K562 (cell line): ENCODE data around the gene MAL. TPM values are rescaled to one million over a fixed set of nuclear protein-coding genes. Genes with fewer than 3 reads are reported as not detected.

Experiments
- ATAC-seq: fragments of 200-7000 bp; cut with Tn5 transposase; 3 replicates; pipeline ENCODE4 v1.9.1; 2020; ENCODE audit warnings: moderate library complexity
- BruUV-seq: library from RNA; stranded (reverse); fragments of 400-500 nt; replicated peaks from 2 replicates; lab custom pipeline; 2021; lab: Mats Ljungman, UMichigan
- CTCF ChIA-PET: fragments of 300-600 bp; formaldehyde crosslinking; extraction: SDS; loops from one replicate; lab custom pipeline; 2021; ENCODE audit warnings: low intra/inter-chr PET ratio; lab: Yijun Ruan, JAX
- POLR2A ChIA-PET: fragments of 300-600, 350-650 bp; sonication (Branson Sonifier 250); formaldehyde crosslinking; extraction: SDS; loops from one replicate; lab custom pipeline; 2021; ENCODE audit warnings: antibody characterized with exemption, inconsistent platforms; lab: Yijun Ruan, JAX
- DNase-seq, 4 experiments: peaks; one replicate each; pipeline versions ENCODE4 v3.0.0 to v3.0.0-alpha.2; 2011 to 2018; ENCODE audit warnings: low spot score in 3 of 4, mixed read lengths in 3 of 4; ENCODE audit errors: extremely low read depth in 1 of 4
- FAIRE-seq: peaks from 2 replicates; lab custom pipeline; 2011; peaks lifted over from hg19 to GRCh38; lab: Jason Lieb, UNC
- H2AFZ ChIP-seq: 2 replicates; pipeline ENCODE4 v1.6.0; 2011; ENCODE audit warnings: low read depth, low read length, control low read depth, inconsistent platforms
- H3K27ac ChIP-seq: fragments of 200-600 bp; 3 replicates; pipeline ENCODE4 v1.8.0; 2011; ENCODE audit warnings: low read depth, mild to moderate bottlenecking, control low read depth, inconsistent platforms, low read length, moderate library complexity, mixed read lengths; ENCODE audit errors: extremely low read depth
- H3K27me3 ChIP-seq, 2 experiments: fragments of 300-600 bp in 1 of 2; 2 replicates in 1 of 2; 3 replicates in 1 of 2; pipeline versions ENCODE4 v1.6.0 to v1.8.0; 2011; ENCODE audit warnings: inconsistent platforms in 2 of 2, low read length in 2 of 2, mild to moderate bottlenecking in 1 of 2, mixed read lengths in 1 of 2, moderate library complexity in 1 of 2; ENCODE audit not compliant: control insufficient read depth in 2 of 2, insufficient read depth in 2 of 2
- H3K36me3 ChIP-seq: fragments of 300-600 bp; 3 replicates; pipeline ENCODE4 v1.8.0; 2011; ENCODE audit warnings: mild to moderate bottlenecking, low read length, inconsistent platforms; ENCODE audit not compliant: control insufficient read depth, insufficient read depth
- H3K4me1 ChIP-seq, 2 experiments: fragments of 200-600 bp in 1 of 2; replicated peaks in 1 of 2; 2 replicates in 1 of 2; 3 replicates in 1 of 2; pipeline versions ENCODE4 v1.5.1 to v1.8.0; 2011; ENCODE audit warnings: inconsistent platforms in 2 of 2, low read length in 2 of 2, mild to moderate bottlenecking in 1 of 2, mixed read lengths in 1 of 2, moderate library complexity in 1 of 2; ENCODE audit not compliant: control insufficient read depth in 2 of 2, insufficient read depth in 2 of 2
- H3K4me2 ChIP-seq: 2 replicates; pipeline ENCODE4 v1.6.1; 2011; ENCODE audit warnings: low read length, control low read depth, inconsistent platforms, mixed read lengths; ENCODE audit not compliant: insufficient read depth
- H3K4me3 ChIP-seq: fragments of 200-600 bp; sonication (generic), shearing (Covaris generic); 2 replicates; pipeline ENCODE4 v1.5.1; 2016; ENCODE audit warnings: control low read depth, inconsistent platforms
- H3K79me2 ChIP-seq: fragments of 200-600 bp; 3 replicates; pipeline ENCODE4 v1.8.0; 2011; ENCODE audit warnings: low read length, inconsistent platforms; ENCODE audit not compliant: control insufficient read depth, insufficient read depth
- H3K9ac ChIP-seq, 2 experiments: 2 replicates each; pipeline versions ENCODE4 v1.6.0 to v1.6.1; 2011; ENCODE audit warnings: low read depth in 2 of 2, low read length in 2 of 2, control low read depth in 1 of 2, inconsistent platforms in 1 of 2, mild to moderate bottlenecking in 1 of 2, mixed read lengths in 1 of 2; ENCODE audit not compliant: insufficient read depth in 1 of 2
- H3K9me1 ChIP-seq: one replicate; pipeline ENCODE4 v1.6.0; 2011; ENCODE audit warnings: inconsistent platforms, mild to moderate bottlenecking, low read length, moderate library complexity; ENCODE audit not compliant: control insufficient read depth, insufficient read depth
- H3K9me3 ChIP-seq: replicated peaks from 2 replicates; pipeline ENCODE4 v1.5.1; 2011; ENCODE audit warnings: low read depth, low read length, inconsistent platforms; ENCODE audit not compliant: control insufficient read depth, insufficient read depth
- H4K20me1 ChIP-seq: replicated peaks from 2 replicates; pipeline ENCODE4 v1.6.1; 2011; ENCODE audit warnings: low read length, inconsistent platforms, mixed read lengths; ENCODE audit not compliant: control insufficient read depth, insufficient read depth
- BACH1 ChIP-seq: fragments of 200-800 bp; sonication (Bioruptor generic); IDR thresholded peaks from 2 replicates; pipeline ENCODE4 v1.6.1; 2016; ENCODE audit warnings: missing genetic modification characterization, missing compliant biosample characterization
- CAMTA2 ChIP-seq: fragments of 250-450 bp; sonication (Bioruptor Pico); conservative IDR thresholded peaks from 2 replicates; pipeline ENCODE4 v1.5.1; 2022
- CHD1 ChIP-seq: fragments of 200-600 bp; sonication (generic); IDR thresholded peaks from one replicate; pipeline ENCODE4 v1.6.1; 2012; ENCODE audit warnings: mild to moderate bottlenecking, moderate library complexity, low read length, inconsistent platforms
- CXXC5 ChIP-seq: fragments of 250-450 bp; sonication (Bioruptor Pico); IDR thresholded peaks from 2 replicates; pipeline ENCODE4 v1.8.0; 2022; ENCODE audit warnings: inconsistent platforms, mild to moderate bottlenecking, moderate library complexity
- ERF ChIP-seq: fragments of 450-650 bp; formaldehyde crosslinking; IDR thresholded peaks from 2 replicates; pipeline ENCODE4 v1.4.0; 2020; ENCODE audit warnings: mild to moderate bottlenecking, mixed read lengths
- PTBP1 ChIP-seq: fragments of 200-400 bp; formaldehyde crosslinking; IDR thresholded peaks from 2 replicates; pipeline ENCODE4 v1.6.1; 2017; ENCODE audit warnings: low read depth, low read length
- SRF ChIP-seq, 2 experiments: fragments of 250-450, 450-650 bp in 1 of 2; sonication (Bioruptor Pico) in 1 of 2; sonication (generic) in 1 of 2; formaldehyde crosslinking; IDR thresholded peaks; 2 replicates each; pipeline versions ENCODE4 v1.5.0 to v1.5.1; 2020 to 2022; ENCODE audit warnings: mild to moderate bottlenecking in 1 of 2, missing genetic modification reagents in 1 of 2
- STAG1 ChIP-seq: sonication (generic); formaldehyde crosslinking; IDR thresholded peaks from 2 replicates; pipeline ENCODE4 v1.5.0; 2020; ENCODE audit warnings: missing genetic modification reagents, borderline replicate concordance
- ZEB2 ChIP-seq: fragments of 450-650 bp; IDR thresholded peaks from 2 replicates; pipeline ENCODE4 v1.6.1; 2016
- ZHX1 ChIP-seq: fragments of 150-350 bp; conservative IDR thresholded peaks from 2 replicates; pipeline ENCODE4 v1.6.1; 2014; ENCODE audit warnings: low read length
- ZNF311 ChIP-seq: fragments of 250-450 bp; sonication (Bioruptor Pico); IDR thresholded peaks from 2 replicates; pipeline ENCODE4 v1.4.0; 2020; ENCODE audit warnings: mild to moderate bottlenecking, moderate library complexity
- ZNF324 ChIP-seq: fragments of 250-450 bp; sonication (Bioruptor Pico); IDR thresholded peaks from 2 replicates; pipeline ENCODE4 v1.4.0; 2020; ENCODE audit warnings: mild to moderate bottlenecking
- ZNF740 ChIP-seq, 3 experiments: fragments of 200-800 bp in 1 of 3; sonication (Bioruptor generic) in 1 of 3; sonication (generic) in 1 of 3; formaldehyde crosslinking in 1 of 3; IDR thresholded peaks; 2 replicates each; pipeline versions ENCODE4 v1.6.1 to v1.8.0; 2016 to 2022; ENCODE audit warnings: mild to moderate bottlenecking in 2 of 3, missing compliant biosample characterization in 2 of 3, missing genetic modification characterization in 2 of 3, missing genetic modification reagents in 1 of 3
- ZNF79 ChIP-seq: fragments of 250-450 bp; sonication (Bioruptor Pico); IDR thresholded peaks from 2 replicates; pipeline ENCODE4 v1.4.0; 2020; ENCODE audit warnings: low read depth, mild to moderate bottlenecking, moderate library complexity
- WGBS: fragments of 100-300 bp; shearing (Covaris generic); methylation state at CpG from one replicate; pipeline ENCODE4 v1.1.6; 2016; ENCODE audit warnings: low coverage, mixed read lengths; ENCODE audit not compliant: insufficient coverage; ENCODE audit errors: missing lambda C conversion rate; 5-methylcytosine and 5-hydroxymethylcytosine counted together
- in situ Hi-C: fragments of 300-500 bp; cut with MboI; formaldehyde crosslinking; loops from 4 replicates; pipeline ENCODE4 v1.15.0; 2018; ENCODE audit warnings: inconsistent platforms, mixed read lengths
- intact Hi-C: fragments of 100-400 bp; cut with micrococcal nuclease; formaldehyde crosslinking; loops from 2 replicates; pipeline ENCODE4 v1.14.2; 2022
- polyA plus RNA-seq, 8 experiments: library from polyadenylated mRNA; depleted of rRNA in 4 of 8; stranded (reverse) in 5 of 8; unstranded in 3 of 8; fragments of >200 nt; fragmentation: Nextera tagmentation in 2 of 8; fragmentation: Illumina TruSeq in 1 of 8; extraction: Ambion mirVana in 2 of 8; extraction: Trizol in 1 of 8; gene quantifications; 2 replicates each; pipeline versions ENCODE4 v1.2.1 to v1.2.3, GENCODE V29; 2011 to 2014; ENCODE audit warnings: inconsistent platforms in 1 of 8, missing spikeins in 1 of 8
- total RNA-seq, 7 experiments: library from RNA; depleted of rRNA in 6 of 7; stranded (reverse); fragments of >200 nt in 6 of 7; fragmentation: Illumina TruSeq in 2 of 7; extraction: Trizol in 2 of 7; gene quantifications; 2 replicates each; pipeline versions ENCODE4 v1.2.1 to v1.2.3, GENCODE V29; 2011 to 2021; ENCODE audit warnings: low replicate concordance in 1 of 7

The MAL gene
- total and polyA plus RNA-seq, 9 of the 15 experiments (the other 6 are each of a cell fraction or from before 2014, with no cell fraction given) = not detected

GRCh38 chr2:94980406-94980805 is 45.1 kb upstream of the MAL start:
- in situ Hi-C loops (no loop called here), intact Hi-C loops (no loop called here)
- Histone ChIP-seq H3K4me1 (no peaks in the 10 kb centered on the region), H3K27ac (no peak overlapping the region), H3K4me2 (no peak overlapping the region), H3K4me3 (no peak overlapping the region), H2AFZ (no peak overlapping the region), H4K20me1 (0 out of 2 replicates have a peak, but pooled peaks cover 3% of the 10 kb centered on the region), H3K27me3 (peaks cover 0 to 24% of the 10 kb centered on the region in 2 experiments; a peak in 3 of 5 replicates)
- 4% methylated on average over 11 of the region's 15 CpGs for WGBS
- FAIRE-seq = no peak
- ATAC-seq = no peak
- CTCF ChIA-PET = no interaction called here
- TF ChIP-seq STAG1 (CRISPR knock-in tag) (no peak), ZNF79 (CRISPR knock-in tag) (no peak), PTBP1 (no peak), CXXC5 (CRISPR knock-in tag) (no peak), ZEB2 (no peak), CHD1 (no peak)
- TF ChIP-seq, all 486 proteins: peak for 0
- no peak for DNase-seq
- Histone ChIP-seq H3K9me3 (no peaks in the 10 kb centered on the region), H3K79me2 (no peaks in the 10 kb centered on the region), H3K9me1 (no peaks in the 10 kb centered on the region), H3K36me3 (no peaks in the 10 kb centered on the region), H3K9ac (no peak overlapping the region)
- BruUV-seq = no TSS peak
- POLR2A ChIA-PET = no interaction called here

- Histone ChIP-seq H2AFZ (no peak overlapping the region), H3K4me3 (no peak overlapping the region), H3K9me1 (no peaks in the 10 kb centered on the region), H4K20me1 (0 out of 2 replicates have a peak, but pooled peaks cover 3% of the 10 kb centered on the region), H3K27me3 (peaks cover 0 to 28% of the 10 kb centered on the region in 2 experiments; a peak in 3 of 5 replicates), H3K27ac (no peak overlapping the region), H3K9ac (no peak overlapping the region), H3K9me3 (no peaks in the 10 kb centered on the region), H3K4me1 (no peaks in the 10 kb centered on the region), H3K79me2 (no peaks in the 10 kb centered on the region), H3K4me2 (no peak overlapping the region), H3K36me3 (no peaks in the 10 kb centered on the region)
- in situ Hi-C loops = no loop called here
- intact Hi-C loops = no loop called here
- ChIA-PET POLR2A (no interaction called here), CTCF (no interaction called here)
- FAIRE-seq (no peak), ATAC-seq (no peak), DNase-seq (no peak)
- WGBS = 0% methylated on average over 6 of the region's 6 CpGs
- BruUV-seq = no TSS peak
- TF ChIP-seq BACH1 (tag) = no peak
- TF ChIP-seq ZHX1 = no peak
- no peak for TF ChIP-seq CAMTA2 (CRISPR knock-in tag)
- TF ChIP-seq ZNF324 (CRISPR knock-in tag) = no peak
- no peak for TF ChIP-seq ZNF311 (CRISPR knock-in tag)
- no peak for TF ChIP-seq ERF
- no peak for TF ChIP-seq ZNF740 (CRISPR knock-in tag; IDR thresholded peaks at IDR 0.05)
- no peak for TF ChIP-seq ZNF740 (tag; IDR thresholded peaks at IDR 0.05)
- TF ChIP-seq SRF (CRISPR knock-in tag; IDR thresholded peaks at IDR 0.05) = no peak
Measured at GRCh38 chr2:94982156-94982555, 43.4 kb upstream of the MAL start.
